Subcutaneous adipose tissue (tissue), 4 donors: ENCODE data around the gene ARHGAP25. TPM values are rescaled to one million over a fixed set of nuclear protein-coding genes. Genes with fewer than 3 reads are reported as not detected.

Source experiments
- total RNA-seq, 4 donors: library from RNA; depleted of rRNA; stranded (reverse); fragments of >200 nt; gene quantifications; one replicate each; pipeline ENCODE4 v1.1.0, GENCODE V29; 2016
- TF ChIP-seq, protein P1 (sequence below): fragments of 450-650 bp; IDR thresholded peaks from one replicate; pipeline ENCODE4 v1.5.1; 2016; ENCODE audit warnings: low read depth, mild to moderate bottlenecking, control low read depth, antibody characterized with exemption, moderate library complexity

Gene ARHGAP25
- total RNA-seq, 4 donors from 2014 or later: 7.3 to 29.7 (median 14.3) TPM

DNA sequence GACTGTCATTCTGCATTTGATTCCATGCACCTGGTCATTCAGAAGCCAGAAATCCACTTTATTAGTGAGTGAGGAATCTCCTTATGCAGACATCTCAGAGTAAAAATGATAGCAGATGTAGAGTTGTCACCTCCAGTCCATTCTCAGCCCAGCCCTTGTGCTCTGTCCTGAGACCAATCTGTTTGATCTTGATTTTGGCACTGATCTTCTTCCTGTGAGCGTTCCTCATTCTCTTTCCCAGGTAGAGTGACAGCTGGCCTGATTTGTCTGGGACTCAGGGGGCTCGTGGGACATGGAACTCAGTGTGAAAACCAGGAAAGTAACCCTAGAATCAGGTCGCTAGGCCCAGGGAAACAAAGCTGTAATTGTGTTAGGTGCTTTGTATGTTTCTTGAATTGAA, 8.9 kb downstream of the ARHGAP25 start:
- TF ChIP-seq, protein P1, sequence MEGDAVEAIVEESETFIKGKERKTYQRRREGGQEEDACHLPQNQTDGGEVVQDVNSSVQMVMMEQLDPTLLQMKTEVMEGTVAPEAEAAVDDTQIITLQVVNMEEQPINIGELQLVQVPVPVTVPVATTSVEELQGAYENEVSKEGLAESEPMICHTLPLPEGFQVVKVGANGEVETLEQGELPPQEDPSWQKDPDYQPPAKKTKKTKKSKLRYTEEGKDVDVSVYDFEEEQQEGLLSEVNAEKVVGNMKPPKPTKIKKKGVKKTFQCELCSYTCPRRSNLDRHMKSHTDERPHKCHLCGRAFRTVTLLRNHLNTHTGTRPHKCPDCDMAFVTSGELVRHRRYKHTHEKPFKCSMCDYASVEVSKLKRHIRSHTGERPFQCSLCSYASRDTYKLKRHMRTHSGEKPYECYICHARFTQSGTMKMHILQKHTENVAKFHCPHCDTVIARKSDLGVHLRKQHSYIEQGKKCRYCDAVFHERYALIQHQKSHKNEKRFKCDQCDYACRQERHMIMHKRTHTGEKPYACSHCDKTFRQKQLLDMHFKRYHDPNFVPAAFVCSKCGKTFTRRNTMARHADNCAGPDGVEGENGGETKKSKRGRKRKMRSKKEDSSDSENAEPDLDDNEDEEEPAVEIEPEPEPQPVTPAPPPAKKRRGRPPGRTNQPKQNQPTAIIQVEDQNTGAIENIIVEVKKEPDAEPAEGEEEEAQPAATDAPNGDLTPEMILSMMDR: no peak

DNA sequence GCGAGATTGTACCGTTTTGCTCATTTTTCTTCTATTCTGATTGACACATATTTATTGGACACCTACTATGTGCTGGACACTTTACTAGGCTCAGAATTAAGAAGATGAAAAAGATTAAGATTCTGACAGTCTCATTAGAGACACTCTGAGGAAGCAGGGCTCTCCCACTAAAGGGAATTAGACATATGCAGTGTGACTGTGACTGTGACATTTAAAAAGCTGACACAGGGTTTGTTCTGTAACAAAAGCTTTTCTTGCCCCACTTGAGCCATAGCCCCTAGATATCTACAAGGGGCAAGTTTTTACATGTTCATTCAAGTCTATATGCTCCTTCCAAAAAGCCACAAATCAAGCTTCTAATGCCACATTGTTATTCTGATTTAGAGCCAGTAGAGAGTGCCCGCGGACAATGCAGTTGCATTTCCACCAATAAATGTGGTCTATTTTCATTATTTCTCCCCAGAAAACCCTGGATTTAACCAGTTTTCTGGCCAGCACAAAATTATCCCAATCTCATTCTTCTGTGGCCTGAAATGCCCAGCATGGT, 9.8 kb downstream of the ARHGAP25 start:
- TF ChIP-seq, protein P1: no peak

DNA sequence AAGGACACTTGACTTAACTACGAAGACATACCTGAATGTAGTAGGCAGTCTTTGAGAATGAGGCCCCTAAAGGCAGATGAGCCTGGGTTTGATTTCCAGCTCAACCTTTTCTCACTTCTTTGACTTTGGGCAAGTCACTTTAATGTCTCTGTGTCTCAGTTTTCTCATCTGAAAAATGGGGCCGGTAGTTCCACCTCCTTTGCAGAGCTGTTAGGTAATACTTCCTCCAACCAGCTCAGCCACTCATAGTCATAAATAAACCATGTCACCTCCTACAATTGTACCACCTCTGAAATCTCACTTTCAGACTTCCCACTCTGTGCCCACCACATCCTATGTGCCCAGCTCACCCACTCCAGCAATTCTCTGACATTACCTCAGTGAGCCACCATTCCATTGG, 10.4 kb downstream of the ARHGAP25 start:
- TF ChIP-seq, protein P1: no peak

DNA sequence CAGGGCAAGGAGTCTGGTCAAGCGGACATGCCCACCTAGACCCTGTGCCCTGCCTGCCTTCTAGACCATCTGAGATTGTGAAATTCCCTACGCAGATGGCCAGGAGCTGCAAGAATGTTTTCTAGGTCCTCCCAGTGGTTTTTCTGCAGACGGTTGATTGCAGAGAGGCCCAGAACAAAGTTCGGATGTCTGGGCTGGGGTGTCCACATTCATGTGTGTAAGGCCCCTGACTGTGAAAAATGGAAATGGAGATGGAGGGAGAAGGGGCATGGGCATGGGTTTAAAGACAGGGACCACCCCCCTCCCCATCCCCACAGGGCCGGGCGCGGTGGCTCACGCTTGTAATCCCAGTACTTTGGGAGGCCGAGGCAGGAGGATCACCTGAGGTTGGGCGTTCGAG, 11.8 kb downstream of the ARHGAP25 start:
- TF ChIP-seq, protein P1: no peak

DNA sequence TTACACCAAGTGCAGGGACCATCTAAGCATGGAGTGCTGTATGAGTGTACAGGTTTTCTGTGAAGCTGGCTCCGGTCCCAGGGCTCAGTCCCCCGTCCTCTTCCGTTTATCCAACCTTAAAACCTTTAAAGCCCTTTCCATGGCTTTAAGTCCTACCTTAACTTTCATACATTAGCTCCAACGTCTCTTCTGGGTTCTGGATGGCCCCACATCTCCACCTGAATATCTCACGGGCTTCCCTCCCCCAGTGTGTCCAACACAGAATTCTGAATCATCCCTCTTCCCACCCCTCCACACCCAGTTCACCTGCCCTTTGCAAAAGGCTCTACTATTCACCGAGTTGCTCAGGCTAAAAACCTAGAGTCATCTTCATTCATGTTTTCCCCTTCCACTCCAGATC, 12.8 kb downstream of the ARHGAP25 start:
- TF ChIP-seq, protein P1: no peak

DNA sequence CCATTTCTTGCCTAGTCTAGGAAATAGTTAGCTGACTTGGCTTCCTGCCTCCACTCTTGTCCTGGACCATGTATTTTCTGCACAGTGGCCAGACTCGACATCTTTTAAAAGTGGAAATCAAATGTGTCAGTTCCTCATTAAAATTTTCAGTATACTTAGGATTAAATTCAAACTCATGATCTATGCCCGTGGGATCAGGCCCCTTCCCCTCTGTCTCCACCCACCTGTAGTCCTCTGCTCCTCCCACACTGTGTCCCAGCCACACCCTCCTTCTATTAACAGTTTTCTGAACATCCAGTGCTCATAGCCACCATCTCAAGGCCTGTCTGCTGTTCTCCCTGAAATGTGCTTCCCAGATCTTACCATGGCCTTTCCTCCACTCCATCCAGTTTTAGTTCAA, 13.3 kb downstream of the ARHGAP25 start:
- TF ChIP-seq, protein P1: no peak

DNA sequence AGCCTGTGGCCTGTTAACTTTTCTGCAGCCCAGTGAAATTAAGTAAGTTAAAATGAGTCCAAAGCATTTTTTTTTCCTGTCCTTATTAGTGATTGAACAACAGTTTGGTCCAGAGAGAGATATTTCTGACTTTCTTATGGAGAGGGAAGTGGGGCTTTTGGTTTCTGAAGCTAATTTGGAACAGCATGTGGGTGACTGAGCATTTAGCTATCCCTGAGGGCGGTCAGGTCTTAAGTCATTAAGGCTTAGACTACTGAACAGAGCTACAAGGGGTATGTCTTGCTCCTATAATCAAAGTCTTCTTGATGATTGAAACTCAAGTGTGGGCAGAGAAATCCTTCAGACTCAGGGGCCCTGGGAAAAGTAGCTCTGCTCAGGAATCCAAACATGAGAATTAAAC, 14.0 kb downstream of the ARHGAP25 start:
- TF ChIP-seq, protein P1: no peak

DNA sequence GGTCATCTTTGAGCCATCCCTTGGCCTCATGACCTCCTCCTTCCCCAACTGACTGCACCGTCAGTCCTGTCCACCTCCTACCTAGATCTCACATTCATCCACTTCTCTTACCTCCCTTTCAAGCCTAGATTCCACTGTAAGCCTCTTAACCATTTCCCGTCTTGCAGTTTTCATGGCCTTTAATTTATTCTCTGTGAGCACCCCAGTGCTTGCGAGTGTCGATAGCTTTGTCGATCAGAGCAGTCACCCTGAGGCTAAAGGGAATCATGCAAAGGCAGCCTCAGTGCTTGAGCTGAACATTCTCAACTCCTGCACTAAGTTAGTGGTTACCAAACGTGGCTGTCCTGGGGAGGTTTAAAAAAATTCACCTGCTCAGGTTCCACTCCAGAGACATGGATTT, 14.7 kb downstream of the ARHGAP25 start:
- TF ChIP-seq, protein P1: no peak
